Loucy (cell line): ENCODE results near the gene ZMYND8.

Experiments used
- CTCF ChIP-seq: fragments of 200-600 bp; sonication (generic); conservative IDR thresholded peaks from 2 replicates; pipeline ENCODE4 v1.5.1; 2014; ENCODE audit warnings: mild to moderate bottlenecking, antibody characterized with exemption, low read length
- EZH2phosphoT487 ChIP-seq: fragments of 200-600 bp; IDR thresholded peaks from 2 replicates; pipeline ENCODE4 v1.6.1; 2018; ENCODE audit warnings: antibody characterized with exemption, mild to moderate bottlenecking, moderate library complexity, borderline replicate concordance

- TF ChIP-seq CTCF: no peak
- TF ChIP-seq EZH2phosphoT487: no peak
Measured at GRCh38 chr20:47179267-47179666, 177.2 kb downstream of the ZMYND8 start.
